A673 (cell line): ENCODE measurements around the gene FSD1L. TPM values are rescaled to one million over a fixed set of nuclear protein-coding genes. Genes with fewer than 3 reads are reported as not detected.

ENCODE experiments used
- BruUV-seq: library from RNA; stranded (reverse); fragments of 400-500 nt; replicated peaks from 2 replicates; lab custom pipeline; 2021; lab: Mats Ljungman, UMichigan
- CTCF ChIA-PET: fragments of 300-600 bp; sonication (Branson Sonifier 250); formaldehyde crosslinking; loops from one replicate; lab custom pipeline; 2022; ENCODE audit warnings: antibody characterized with exemption; lab: Charles Lee
- POLR2A ChIA-PET: fragments of 300-600 bp; sonication (Branson Sonifier 250); formaldehyde crosslinking; loops from one replicate; lab custom pipeline; 2022; ENCODE audit warnings: antibody characterized with exemption; ENCODE audit not compliant: low non-redundant PET; lab: Charles Lee
- DNase-seq: peaks from one replicate; pipeline ENCODE4 v3.0.0-alpha.2; 2015; ENCODE audit warnings: low spot score
- H3K27ac ChIP-seq: fragments of 200-600 bp; sonication (generic); 2 replicates; pipeline ENCODE4 v1.5.1; 2016; ENCODE audit warnings: mixed run types, low read depth, mild to moderate bottlenecking, mixed read lengths, antibody characterized with exemption, low read length; ENCODE audit not compliant: poor library complexity, severe bottlenecking
- H3K27me3 ChIP-seq: fragments of 200-600 bp; sonication (generic); replicated peaks from 2 replicates; pipeline ENCODE4 v1.6.1; 2017; ENCODE audit warnings: mixed run types, low read depth, mild to moderate bottlenecking, mixed read lengths, antibody characterized with exemption, low read length; ENCODE audit not compliant: insufficient read depth, poor library complexity
- H3K36me3 ChIP-seq: fragments of 200-600 bp; sonication (generic); 2 replicates; pipeline ENCODE4 v1.6.1; 2016; ENCODE audit warnings: mixed run types, mild to moderate bottlenecking, mixed read lengths, antibody characterized with exemption, low read length; ENCODE audit not compliant: insufficient read depth, poor library complexity, severe bottlenecking
- H3K4me1 ChIP-seq: fragments of 200-600 bp; sonication (generic); 2 replicates; pipeline ENCODE4 v1.6.1; 2017; ENCODE audit warnings: mixed run types, mild to moderate bottlenecking, mixed read lengths, antibody characterized with exemption, low read length; ENCODE audit not compliant: insufficient read depth, poor library complexity, severe bottlenecking
- H3K4me3 ChIP-seq: fragments of 200-600 bp; sonication (generic); 2 replicates; pipeline ENCODE4 v1.5.1; 2016; ENCODE audit warnings: low read depth, mixed run types, mild to moderate bottlenecking, mixed read lengths, low read length; ENCODE audit not compliant: poor library complexity, severe bottlenecking
- H3K9me3 ChIP-seq: fragments of 200-600 bp; sonication (generic); 2 replicates; pipeline ENCODE4 v1.6.1; 2016; ENCODE audit warnings: mixed run types, low read depth, mild to moderate bottlenecking, mixed read lengths, antibody characterized with exemption, low read length; ENCODE audit not compliant: poor library complexity, severe bottlenecking
- CTCF ChIP-seq: fragments of 300-800, 200-600 bp; sonication (generic); conservative IDR thresholded peaks from 2 replicates; pipeline ENCODE4 v1.5.1; 2017; ENCODE audit warnings: low read depth, mild to moderate bottlenecking, antibody characterized with exemption, low read length, moderate library complexity, mixed read lengths
- EZH2 ChIP-seq: fragments of 200-600 bp; sonication (generic); IDR thresholded peaks from 2 replicates; pipeline ENCODE4 v1.6.1; 2017; ENCODE audit warnings: borderline replicate concordance, low read depth, mild to moderate bottlenecking, mixed read lengths, antibody characterized with exemption, low read length; ENCODE audit not compliant: poor library complexity, severe bottlenecking
- intact Hi-C: fragments of 100-400 bp; cut with micrococcal nuclease; formaldehyde crosslinking; loops from one replicate; pipeline ENCODE4 v1.10.0; 2022; ENCODE audit not compliant: unreplicated experiment
- total RNA-seq: library from RNA; stranded (reverse); gene quantifications from 2 replicates; pipeline ENCODE4 v1.2.3, GENCODE V29; 2021

Gene FSD1L
- total RNA-seq, 1 experiment from 2014 or later: 9.8 TPM

- no TSS peak for BruUV-seq
Measured at GRCh38 chr9:105413525-105413924, 34.3 kb upstream of the FSD1L start.

GRCh38 chr9:105414947-105415661 lies 32.7 kb upstream of the FSD1L start:
- ChIA-PET POLR2A (no interaction called here), CTCF (interaction anchor here (0.8 kb wide), 1 partner anchor 552 kb away, joined by 6 read pairs; no protein-coding TSS in a partner anchor)
- intact Hi-C loops: loop anchor here (1.0 to 5.0 kb wide), 4 partner anchors 256 to 634 kb away; partner anchors contain the start of gene ABCA1
- H3K4me3 ChIP-seq: no peak overlapping the region
- BruUV-seq: no TSS peak
- H3K9me3 ChIP-seq: no peaks in the 10 kb centered on the region
- peak; percentile 66 for DNase-seq
- TF ChIP-seq CTCF (peak; percentile 91), EZH2 (no peak)
- H3K27ac ChIP-seq: no peak overlapping the region
- no peaks in the 10 kb centered on the region for H3K27me3 ChIP-seq
- H3K4me1 ChIP-seq: no peaks in the 10 kb centered on the region
- no peaks in the 10 kb centered on the region for H3K36me3 ChIP-seq

More at GRCh38 chr9:105413525-105413924, 34.3 kb upstream of the FSD1L start:
- Histone ChIP-seq H3K4me1 (no peaks in the 10 kb centered on the region), H3K27me3 (no peaks in the 10 kb centered on the region), H3K36me3 (no peaks in the 10 kb centered on the region), H3K4me3 (no peak overlapping the region), H3K9me3 (no peaks in the 10 kb centered on the region), H3K27ac (no peak overlapping the region)
- DNase-seq: peak; percentile 11
- ChIA-PET POLR2A (no interaction called here), CTCF (interaction anchor here (1.2 kb wide), 1 partner anchor 550 kb away, joined by 4 read pairs; no protein-coding TSS in a partner anchor)
- intact Hi-C loops: no loop called here
- TF ChIP-seq CTCF: peak; percentile 33; the same call in 1 of the 2 replicates
- TF ChIP-seq EZH2: no peak

- no peak for DNase-seq
- TF ChIP-seq EZH2: no peak
- TF ChIP-seq CTCF: no peak
- CTCF ChIA-PET: interaction anchor here (0.7 to 0.8 kb wide), 3 partner anchors 269 to 552 kb away, joined by 3 to 6 read pairs (median 4); no protein-coding TSS in a partner anchor
- no peaks in the 10 kb centered on the region for H3K36me3 ChIP-seq
- H3K4me1 ChIP-seq: no peaks in the 10 kb centered on the region
- no peak overlapping the region for H3K27ac ChIP-seq
- intact Hi-C loops: loop anchor here (1.0 to 5.0 kb wide), 4 partner anchors 256 to 635 kb away; partner anchors contain the start of gene ABCA1
- POLR2A ChIA-PET: no interaction called here
- H3K9me3 ChIP-seq: no peaks in the 10 kb centered on the region
- H3K27me3 ChIP-seq: no peaks in the 10 kb centered on the region
- no peak overlapping the region for H3K4me3 ChIP-seq
- no TSS peak for BruUV-seq
Measured at GRCh38 chr9:105415662-105415980, 32.2 kb upstream of the FSD1L start.
